CD14-positive monocyte (primary cell): Measurements from ENCODE around the gene MYO7B. TPM values are rescaled to one million over a fixed set of nuclear protein-coding genes. Genes with fewer than 3 reads are reported as not detected.
A peak's percentile ranks its signal among the peaks of the same experiment; 100 is the strongest.

Experiments
- DNase-seq, 3 donors: peaks; one replicate each; pipeline ENCODE4 v3.0.0-alpha.2; 2011 to 2022
- H2AFZ ChIP-seq: 2 replicates; pipeline ENCODE4 v1.6.0; 2012; ENCODE audit warnings: mild to moderate bottlenecking, low read depth, low read length, inconsistent platforms; ENCODE audit not compliant: insufficient read depth, poor library complexity, severe bottlenecking
- H3K27ac ChIP-seq, 2 donors: 1 replicate in 1 of 2; 2 replicates in 1 of 2; pipeline ENCODE4 v1.5.1; 2012 to 2013; ENCODE audit warnings: low read length in 2 of 2, control low read depth in 1 of 2, inconsistent platforms in 1 of 2, low read depth in 1 of 2, mild to moderate bottlenecking in 1 of 2
- H3K27me3 ChIP-seq, 2 donors: one replicate each; pipeline versions ENCODE4 v1.6.0 to v1.6.1; 2011 to 2013; ENCODE audit warnings: low read length in 2 of 2; ENCODE audit not compliant: control insufficient read depth in 2 of 2, insufficient read depth in 2 of 2
- H3K36me3 ChIP-seq, 2 donors: replicated peaks in 1 of 2; 1 replicate in 1 of 2; 2 replicates in 1 of 2; pipeline versions ENCODE4 v1.5.1 to v1.6.1; 2012 to 2013; ENCODE audit warnings: low read length in 2 of 2, control low read depth in 1 of 2, inconsistent platforms in 1 of 2, mild to moderate bottlenecking in 1 of 2; ENCODE audit not compliant: insufficient read depth in 2 of 2, control insufficient read depth in 1 of 2
- H3K4me1 ChIP-seq, 2 donors: 1 replicate in 1 of 2; 2 replicates in 1 of 2; pipeline versions ENCODE4 v1.5.1 to v1.6.1; 2012 to 2013; ENCODE audit warnings: low read length in 2 of 2, control low read depth in 1 of 2, inconsistent platforms in 1 of 2, mild to moderate bottlenecking in 1 of 2, moderate library complexity in 1 of 2; ENCODE audit not compliant: insufficient read depth in 2 of 2, control insufficient read depth in 1 of 2
- H3K4me2 ChIP-seq: replicated peaks from 2 replicates; pipeline ENCODE3; 2012; ENCODE audit warnings: low read length, moderate library complexity, mild to moderate bottlenecking; ENCODE audit not compliant: poor library complexity, severe bottlenecking; ENCODE audit errors: extremely low read depth
- H3K4me3 ChIP-seq, 3 experiments: fragments of 200-600 bp in 1 of 3; sonication (generic) in 1 of 3; replicated peaks in 1 of 3; 1 replicate in 2 of 3; 2 replicates in 1 of 3; pipeline ENCODE4 v1.5.1; 2011 to 2013; ENCODE audit warnings: low read length in 3 of 3, mild to moderate bottlenecking in 3 of 3, control low read depth in 2 of 3, low read depth in 2 of 3, inconsistent platforms in 1 of 3, moderate library complexity in 1 of 3
- H3K79me2 ChIP-seq: 2 replicates; pipeline ENCODE4 v1.6.0; 2012; ENCODE audit warnings: mild to moderate bottlenecking, control low read depth, inconsistent platforms, low read length, moderate library complexity; ENCODE audit not compliant: insufficient read depth
- H3K9ac ChIP-seq: 2 replicates; pipeline ENCODE4 v1.6.0; 2017; ENCODE audit warnings: low read length, mild to moderate bottlenecking; ENCODE audit not compliant: insufficient read depth, poor library complexity, severe bottlenecking
- H3K9me3 ChIP-seq, 2 donors: replicated peaks in 1 of 2; 1 replicate in 1 of 2; 2 replicates in 1 of 2; pipeline versions ENCODE4 v1.5.1 to v1.6.1; 2012 to 2013; ENCODE audit warnings: low read length in 2 of 2, control low read depth in 1 of 2; ENCODE audit not compliant: control insufficient read depth in 1 of 2, insufficient read depth in 1 of 2
- H4K20me1 ChIP-seq: 2 replicates; pipeline ENCODE4 v1.6.0; 2012; ENCODE audit warnings: mild to moderate bottlenecking, low read length, control low read depth, moderate library complexity; ENCODE audit not compliant: insufficient read depth
- H3K27ac Mint-ChIP-seq, 7 donors: one replicate each; pipeline ENCODE4 v1.8.0; 2020; ENCODE audit warnings: mild to moderate bottlenecking in 7 of 7, mixed read lengths in 7 of 7, moderate library complexity in 6 of 7, inconsistent platforms in 2 of 7
- H3K27me3 Mint-ChIP-seq, 3 donors: one replicate each; pipeline ENCODE4 v1.8.0; 2021 to 2022; ENCODE audit warnings: low read depth in 3 of 3, mild to moderate bottlenecking in 3 of 3, mixed read lengths in 3 of 3, moderate library complexity in 3 of 3, inconsistent platforms in 1 of 3
- H3K36me3 Mint-ChIP-seq, 2 donors: one replicate each; pipeline ENCODE4 v1.8.0; 2020; ENCODE audit warnings: mixed read lengths in 2 of 2, inconsistent platforms in 1 of 2, mild to moderate bottlenecking in 1 of 2
- H3K4me1 Mint-ChIP-seq: one replicate; pipeline ENCODE4 v1.8.0; 2020; ENCODE audit warnings: mild to moderate bottlenecking, mixed read lengths
- H3K4me3 Mint-ChIP-seq, 2 donors: one replicate each; pipeline ENCODE4 v1.8.0; 2020; ENCODE audit warnings: mild to moderate bottlenecking in 2 of 2, mixed read lengths in 2 of 2, moderate library complexity in 1 of 2
- H3K9me3 Mint-ChIP-seq, 7 donors: one replicate each; pipeline ENCODE4 v1.8.0; 2020 to 2022; ENCODE audit warnings: mixed read lengths in 7 of 7, mild to moderate bottlenecking in 6 of 7, moderate library complexity in 6 of 7, inconsistent platforms in 2 of 7
- CTCF ChIP-seq: fragments of 200-600 bp; IDR thresholded peaks from one replicate; pipeline ENCODE4 v1.8.0; 2022; ENCODE audit warnings: antibody characterized with exemption, mild to moderate bottlenecking
- WGBS: methylation state at CpG from one replicate; pipeline ENCODE4 v1.1.5; 2013; ENCODE audit warnings: missing lambda C conversion rate; ENCODE audit not compliant: insufficient coverage; 5-methylcytosine and 5-hydroxymethylcytosine counted together
- intact Hi-C, 2 donors: fragments of 100-400 bp; cut with micrococcal nuclease; formaldehyde crosslinking; loops; one replicate each; pipeline versions ENCODE4 v1.15.0 to v1.15.1; 2023
- polyA plus RNA-seq, 3 donors: library from polyadenylated mRNA; depleted of rRNA in 1 of 3; unstranded in 2 of 3; stranded (reverse) in 1 of 3; fragments of 300-500 nt in 2 of 3; fragments of >200 nt in 1 of 3; fragmentation: Illumina TruSeq in 2 of 3; gene quantifications; 1 replicate in 2 of 3; 2 replicates in 1 of 3; pipeline ENCODE4 v1.2.3, GENCODE V29; 2012 to 2021

MYO7B gene
- polyA plus RNA-seq, 3 donors = 7.3 to 9.8 (median 9.0) TPM

- no peaks in the 10 kb centered on the region for H3K9me3 ChIP-seq
- no peak for TF ChIP-seq CTCF
- no peaks in the 10 kb centered on the region for H3K36me3 Mint-ChIP-seq
- no peaks in the 10 kb centered on the region for H3K27me3 ChIP-seq
- DNase-seq = no peak
- no peak overlapping the region for H3K4me3 Mint-ChIP-seq
- no peaks in the 10 kb centered on the region for H3K4me1 ChIP-seq
- WGBS = 96% methylated on average over 6 of the region's 6 CpGs
- no peaks in the 10 kb centered on the region for H3K36me3 ChIP-seq
- peak overlapping the region in 1 of 7 donors; percentile 21 for H3K27ac Mint-ChIP-seq
- no peaks in the 10 kb centered on the region for H3K79me2 ChIP-seq
- no peak overlapping the region for H3K4me3 ChIP-seq
- H3K9ac ChIP-seq = no peak overlapping the region
- intact Hi-C loops = no loop called here
- H2AFZ ChIP-seq = no peak overlapping the region
- no peak overlapping the region for H3K4me2 ChIP-seq
- no peaks in the 10 kb centered on the region for H4K20me1 ChIP-seq
- peaks cover 2 to 20% (median 10%) of the 10 kb centered on the region in 7 donors for H3K9me3 Mint-ChIP-seq
- H3K27me3 Mint-ChIP-seq = peaks cover 1 to 15% (median 6%) of the 10 kb centered on the region in 3 donors
- H3K4me1 Mint-ChIP-seq = no peaks in the 10 kb centered on the region
- no peak overlapping the region for H3K27ac ChIP-seq
Measured at GRCh38 chr2:127552336-127552735, 16.9 kb downstream of the MYO7B start.

- Histone ChIP-seq H3K9me3 (no peaks in the 10 kb centered on the region), H3K27me3 (no peaks in the 10 kb centered on the region), H3K9ac (no peak overlapping the region), H3K36me3 (no peaks in the 10 kb centered on the region), H2AFZ (no peak overlapping the region), H3K4me1 (no peaks in the 10 kb centered on the region), H3K27ac (no peak overlapping the region), H4K20me1 (no peaks in the 10 kb centered on the region), H3K4me3 (no peak overlapping the region), H3K4me2 (no peak overlapping the region), H3K79me2 (no peaks in the 10 kb centered on the region)
- WGBS = no CpG with 5 or more reads among the region's 2 CpGs
- peaks cover 2 to 20% (median 11%) of the 10 kb centered on the region in 7 donors for H3K9me3 Mint-ChIP-seq
- intact Hi-C loops = no loop called here
- H3K36me3 Mint-ChIP-seq = no peaks in the 10 kb centered on the region
- TF ChIP-seq CTCF = no peak
- H3K4me3 Mint-ChIP-seq = no peak overlapping the region
- peaks cover 3 to 15% (median 6%) of the 10 kb centered on the region in 3 donors for H3K27me3 Mint-ChIP-seq
- H3K27ac Mint-ChIP-seq = no peak overlapping the region
- no peak for DNase-seq
- no peaks in the 10 kb centered on the region for H3K4me1 Mint-ChIP-seq
Measured at GRCh38 chr2:127552846-127553245, 17.4 kb downstream of the MYO7B start.
